Adrenal gland (tissue), 12 donors: Measurements from ENCODE around the gene GRM4. TPM values are rescaled to one million over a fixed set of nuclear protein-coding genes. Genes with fewer than 3 reads are reported as not detected.

Experiments used
- DNase-seq, 7 donors: peaks; one replicate each; pipeline ENCODE4 v3.0.0-alpha.2; 2019 to 2020
- H3K27ac ChIP-seq, 5 donors: fragments of 200-600 bp; sonication (generic) in 4 of 5; 1 replicate in 3 of 5; 2 replicates in 2 of 5; pipeline versions ENCODE4 v1.5.1 to v1.8.0; 2016 to 2020; ENCODE audit warnings: mild to moderate bottlenecking in 1 of 5
- H3K27me3 ChIP-seq: fragments of 200-600 bp; 2 replicates; pipeline ENCODE4 v1.8.0; 2021
- H3K36me3 ChIP-seq, 2 donors: fragments of 200-600 bp; replicated peaks in 1 of 2; 1 replicate in 1 of 2; 2 replicates in 1 of 2; pipeline versions ENCODE4 v1.5.1 to v1.8.0; 2018 to 2022
- H3K4me1 ChIP-seq, 2 donors: fragments of 200-600 bp; replicated peaks in 1 of 2; 1 replicate in 1 of 2; 2 replicates in 1 of 2; pipeline versions ENCODE4 v1.5.1 to v1.8.0; 2018 to 2021
- H3K4me3 ChIP-seq, 4 donors: fragments of 200-600 bp; sonication (generic) in 3 of 4; one replicate each; pipeline ENCODE4 v1.5.1; 2016 to 2018
- H3K9me3 ChIP-seq, 3 donors: fragments of 200-600 bp; sonication (generic) in 1 of 3; replicated peaks in 1 of 3; 1 replicate in 2 of 3; 2 replicates in 1 of 3; pipeline versions ENCODE4 v1.5.1 to v1.8.0; 2016 to 2021
- CTCF ChIP-seq, 6 experiments: fragments of 450-650 bp in 4 of 6; fragments of 200-600 bp in 2 of 6; sonication (generic) in 1 of 6; IDR thresholded peaks; 1 replicate in 5 of 6; 2 replicates in 1 of 6; pipeline versions ENCODE4 v1.5.1 to v1.8.0; 2016 to 2021; ENCODE audit warnings: antibody characterized with exemption in 6 of 6, mild to moderate bottlenecking in 2 of 6, moderate library complexity in 1 of 6
- POLR2A ChIP-seq, 2 donors: fragments of 450-650 bp; IDR thresholded peaks; one replicate each; pipeline ENCODE4 v1.6.1; 2017; ENCODE audit warnings: antibody characterized with exemption in 2 of 2, mild to moderate bottlenecking in 2 of 2, moderate library complexity in 1 of 2
- WGBS, 4 donors: extraction: QIAGEN DNeasy Blood & Tissue Kit in 2 of 4; methylation state at CpG; one replicate each; pipeline versions ENCODE4 v1.1.5 to v1.1.7; 2013 to 2017; 5-methylcytosine and 5-hydroxymethylcytosine counted together
- intact Hi-C, 2 donors: fragments of 100-400 bp; cut with DNase I; formaldehyde crosslinking; loops; one replicate each; pipeline versions ENCODE4 v1.14.1 to v1.15.0; 2022 to 2023
- polyA plus RNA-seq, 3 donors: library from polyadenylated mRNA; stranded (reverse); fragments of 200-250 nt in 2 of 3; fragments of 350-450 nt in 1 of 3; fragmentation: Illumina TruSeq in 1 of 3; extraction: RNeasy Lipid Tissue Mini Kit (QIAGEN cat#74804) in 1 of 3; gene quantifications; one replicate each; pipeline ENCODE4 v1.2.3, GENCODE V29; 2013 to 2014
- total RNA-seq, 9 donors: library from RNA; depleted of rRNA in 4 of 9; stranded (reverse); fragments of >200 nt in 4 of 9; fragments of 120-200 nt in 1 of 9; fragmentation: NEBNext Ultra II Directional in 1 of 9; extraction: Animal tissue kit (Norgen Biotek cat#: 25700) in 1 of 9; gene quantifications; one replicate each; pipeline versions ENCODE4 v1.1.0 to v1.2.4, GENCODE V29; 2013 to 2023
- donor health status: healthy with polysubstance abuse.
- donor health status: Bipolar disorder and iron deficiency.
- donor health status: DM: yes; HTN: yes; CAD: no.
- donor health status: DM: no; HTN: no; CAD: no.
- donor health status: DM: no; HTN: no; CAD: no.
- donor health status: DM: yes; HTN: yes; CAD: no.

Gene GRM4
- total and polyA plus RNA-seq, 12 donors = 0.06 TPM; not detected in 11

GRCh38 chr6:33992191-33992590 lies 153.7 kb downstream of the GRM4 start:
- no peaks in the 10 kb centered on the region for H3K4me1 ChIP-seq
- H3K27ac ChIP-seq = no peak overlapping the region
- intact Hi-C loops = no loop called here
- 80 to 87% (median 83%) methylated on average over 11 to 13 of the region's 13 CpGs for WGBS, 4 donors
- no peaks in the 10 kb centered on the region for H3K36me3 ChIP-seq
- no peaks in the 10 kb centered on the region for H3K9me3 ChIP-seq
- no peak for DNase-seq
- TF ChIP-seq CTCF (IDR thresholded peaks at IDR 0.05) (no peak), POLR2A (IDR thresholded peaks at IDR 0.05) (no peak)
- no peaks in the 10 kb centered on the region for H3K27me3 ChIP-seq
- H3K4me3 ChIP-seq = no peak overlapping the region

GRCh38 chr6:33991610-33992009 lies 154.3 kb downstream of the GRM4 start:
- 90 to 100% (median 98%) methylated on average over 4 of the region's 4 CpGs for WGBS, 4 donors
- intact Hi-C loops = no loop called here

GRCh38 chr6:33990061-33990541 lies 155.8 kb downstream of the GRM4 start:
- WGBS, 4 donors = 35 to 55% (median 46%) methylated on average over 5 of the region's 5 CpGs

More at GRCh38 chr6:33991610-33992009, 154.3 kb downstream of the GRM4 start:
- Histone ChIP-seq H3K4me3 (no peak overlapping the region), H3K4me1 (no peaks in the 10 kb centered on the region), H3K9me3 (no peaks in the 10 kb centered on the region), H3K27me3 (no peaks in the 10 kb centered on the region), H3K36me3 (no peaks in the 10 kb centered on the region), H3K27ac (no peak overlapping the region)
- TF ChIP-seq POLR2A (IDR thresholded peaks at IDR 0.05) (no peak), CTCF (IDR thresholded peaks at IDR 0.05) (no peak)
- DNase-seq = no peak

More at GRCh38 chr6:33990061-33990541, 155.8 kb downstream of the GRM4 start:
- Histone ChIP-seq H3K27ac (no peak overlapping the region), H3K36me3 (no peaks in the 10 kb centered on the region), H3K4me3 (no peak overlapping the region), H3K9me3 (no peaks in the 10 kb centered on the region), H3K27me3 (no peaks in the 10 kb centered on the region), H3K4me1 (no peaks in the 10 kb centered on the region)
- no peak for TF ChIP-seq POLR2A (IDR thresholded peaks at IDR 0.05)
- no peak for TF ChIP-seq CTCF (IDR thresholded peaks at IDR 0.05)
- intact Hi-C loops = no loop called here
- no peak for DNase-seq
